H1 (cell line): ENCODE data around the gene CDC42. TPM values are rescaled to one million over a fixed set of nuclear protein-coding genes. Genes with fewer than 3 reads are reported as not detected.
A peak's percentile ranks its signal among the peaks of the same experiment; 100 is the strongest.

ENCODE experiments used
- CTCF ChIA-PET: fragments of 300-600 bp; sonication (Branson Sonifier 250); formaldehyde crosslinking; loops from one replicate; lab custom pipeline; 2021; ENCODE audit not compliant: partially characterized antibody; lab: Charles Lee
- POLR2A ChIA-PET: fragments of 300-600 bp; sonication (Branson Sonifier 250); formaldehyde crosslinking; loops from one replicate; lab custom pipeline; 2021; ENCODE audit warnings: inconsistent platforms; ENCODE audit not compliant: partially characterized antibody; lab: Charles Lee
- DNase-seq, 2 experiments: peaks; one replicate each; pipeline versions ENCODE4 v3.0.0 to v3.0.0-alpha.2; 2010 to 2022; ENCODE audit warnings: low spot score in 2 of 2, low read depth in 1 of 2, mixed read lengths in 1 of 2
- FAIRE-seq: peaks from 2 replicates; lab custom pipeline; 2011; peaks lifted over from hg19 to GRCh38; lab: Jason Lieb, UNC
- H2AFZ ChIP-seq: 2 replicates; pipeline ENCODE4 v1.8.1; 2012; ENCODE audit warnings: low read length, inconsistent platforms
- H2AK5ac ChIP-seq: 2 replicates; pipeline ENCODE4 v1.6.1; 2013; ENCODE audit warnings: low read depth, low read length
- H2BK120ac ChIP-seq: replicated peaks from 2 replicates; pipeline ENCODE3; 2013; ENCODE audit warnings: low read depth, low read length, inconsistent platforms
- H2BK12ac ChIP-seq: 2 replicates; pipeline ENCODE4 v1.6.1; 2013; ENCODE audit warnings: low read depth, low read length
- H2BK15ac ChIP-seq: 2 replicates; pipeline ENCODE4 v1.6.1; 2013; ENCODE audit warnings: low read length
- H2BK20ac ChIP-seq: 2 replicates; pipeline ENCODE4 v1.6.1; 2013; ENCODE audit warnings: low read length
- H2BK5ac ChIP-seq: 2 replicates; pipeline ENCODE4 v1.6.1; 2013; ENCODE audit warnings: low read depth, low read length
- H3K14ac ChIP-seq: 2 replicates; pipeline ENCODE4 v1.6.1; 2013; ENCODE audit warnings: inconsistent platforms; ENCODE audit not compliant: insufficient read length
- H3K18ac ChIP-seq: 2 replicates; pipeline ENCODE4 v1.6.1; 2013; ENCODE audit warnings: low read length; ENCODE audit errors: extremely low read depth
- H3K23ac ChIP-seq: 2 replicates; pipeline ENCODE4 v1.6.1; 2013; ENCODE audit warnings: inconsistent platforms; ENCODE audit not compliant: insufficient read length
- H3K23me2 ChIP-seq: 2 replicates; pipeline ENCODE4 v1.6.1; 2013; ENCODE audit warnings: low read depth, low read length
- H3K27ac ChIP-seq: 2 replicates; pipeline ENCODE4 v1.6.1; 2011; ENCODE audit warnings: low read depth, low read length, inconsistent platforms
- H3K27me3 ChIP-seq, 4 experiments: replicated peaks in 1 of 4; 1 replicate in 1 of 4; 2 replicates in 3 of 4; pipeline versions ENCODE4 v1.6.1 to v1.8.1; 2011 to 2013; ENCODE audit warnings: low read length in 3 of 4, mild to moderate bottlenecking in 3 of 4, inconsistent platforms in 2 of 4, mixed read lengths in 2 of 4, moderate library complexity in 1 of 4; ENCODE audit not compliant: control insufficient read depth in 3 of 4, insufficient read depth in 3 of 4; ENCODE audit errors: extremely low read depth in 1 of 4
- H3K36me3 ChIP-seq, 4 experiments: 2 replicates each; pipeline versions ENCODE4 v1.6.1 to v1.8.1; 2011 to 2013; ENCODE audit warnings: mild to moderate bottlenecking in 4 of 4, low read length in 3 of 4, moderate library complexity in 2 of 4, control low read depth in 1 of 4, inconsistent platforms in 1 of 4; ENCODE audit not compliant: insufficient read depth in 4 of 4, control insufficient read depth in 2 of 4
- H3K4ac ChIP-seq: replicated peaks from 2 replicates; pipeline ENCODE3; 2013; ENCODE audit warnings: low read length, low read depth, mixed read lengths, inconsistent platforms; ENCODE audit not compliant: insufficient read length
- H3K4me1 ChIP-seq, 4 experiments: replicated peaks in 1 of 4; 1 replicate in 1 of 4; 2 replicates in 3 of 4; pipeline versions ENCODE4 v1.6.1 to v1.8.1; 2011 to 2013; ENCODE audit warnings: low read length in 3 of 4, inconsistent platforms in 2 of 4, mixed read lengths in 1 of 4; ENCODE audit not compliant: insufficient read depth in 4 of 4, control insufficient read depth in 3 of 4
- H3K4me2 ChIP-seq, 2 experiments: 2 replicates each; pipeline versions ENCODE4 v1.6.1 to v1.8.1; 2011 to 2013; ENCODE audit warnings: low read depth in 2 of 2, low read length in 2 of 2, control low read depth in 1 of 2, inconsistent platforms in 1 of 2, mild to moderate bottlenecking in 1 of 2; ENCODE audit not compliant: insufficient read depth in 1 of 2
- H3K4me3 ChIP-seq, 4 experiments: fragments of 200-600, 300-600 bp in 1 of 4; sonication (generic), shearing (Covaris generic), sonication (Bioruptor Twin) in 1 of 4; 2 replicates each; pipeline versions ENCODE4 v1.5.1 to v1.8.1; 2011 to 2016; ENCODE audit warnings: low read length in 4 of 4, low read depth in 3 of 4, control low read depth in 2 of 4, inconsistent platforms in 2 of 4, mild to moderate bottlenecking in 2 of 4, mixed read lengths in 1 of 4, moderate library complexity in 1 of 4; ENCODE audit not compliant: insufficient read depth in 2 of 4; ENCODE audit errors: extremely low read depth in 1 of 4
- H3K56ac ChIP-seq: replicated peaks from 2 replicates; pipeline ENCODE3; 2013; ENCODE audit warnings: low read depth, mild to moderate bottlenecking, mixed read lengths, low read length, inconsistent platforms; ENCODE audit not compliant: insufficient read length
- H3K79me1 ChIP-seq: 2 replicates; pipeline ENCODE4 v1.6.1; 2013; ENCODE audit warnings: low read depth, low read length, control low read depth
- H3K79me2 ChIP-seq, 2 experiments: 2 replicates each; pipeline versions ENCODE4 v1.6.1 to v1.8.1; 2012 to 2013; ENCODE audit warnings: low read length in 2 of 2, mild to moderate bottlenecking in 2 of 2, inconsistent platforms in 1 of 2; ENCODE audit not compliant: insufficient read depth in 2 of 2, control insufficient read depth in 1 of 2
- H3K9ac ChIP-seq, 4 experiments: replicated peaks in 1 of 4; 1 replicate in 1 of 4; 2 replicates in 3 of 4; pipeline versions ENCODE4 v1.6.1 to v1.8.1; 2011 to 2013; ENCODE audit warnings: low read depth in 3 of 4, low read length in 3 of 4, control low read depth in 2 of 4, mild to moderate bottlenecking in 2 of 4, moderate library complexity in 2 of 4, inconsistent platforms in 1 of 4; ENCODE audit errors: extremely low read depth in 1 of 4
- H3K9me3 ChIP-seq, 2 experiments: 2 replicates each; pipeline versions ENCODE4 v1.6.1 to v1.8.1; 2012 to 2013; ENCODE audit warnings: mild to moderate bottlenecking in 2 of 2, moderate library complexity in 2 of 2, control low read depth in 1 of 2, inconsistent platforms in 1 of 2, low read depth in 1 of 2, low read length in 1 of 2, mixed read lengths in 1 of 2; ENCODE audit not compliant: insufficient read depth in 2 of 2
- H4K20me1 ChIP-seq, 2 experiments: replicated peaks in 1 of 2; 2 replicates each; pipeline versions ENCODE3 to v1.8.1; 2011 to 2013; ENCODE audit warnings: inconsistent platforms in 2 of 2, low read length in 2 of 2, mild to moderate bottlenecking in 1 of 2; ENCODE audit not compliant: insufficient read depth in 2 of 2, control insufficient read depth in 1 of 2
- H4K5ac ChIP-seq: 2 replicates; pipeline ENCODE4 v1.6.1; 2013; ENCODE audit warnings: low read length, low read depth, mixed read lengths, inconsistent platforms; ENCODE audit not compliant: insufficient read length
- H4K8ac ChIP-seq: 2 replicates; pipeline ENCODE4 v1.8.0; 2013; ENCODE audit warnings: mild to moderate bottlenecking, moderate library complexity, low read length, inconsistent platforms; ENCODE audit not compliant: insufficient read depth; ENCODE audit errors: extremely low read depth
- H4K91ac ChIP-seq: replicated peaks from 2 replicates; pipeline ENCODE3; 2013; ENCODE audit warnings: low read length, mixed read lengths, inconsistent platforms; ENCODE audit not compliant: insufficient read length
- EGR1 ChIP-seq: IDR thresholded peaks from 2 replicates; pipeline ENCODE4 v1.6.1; 2011; ENCODE audit warnings: low read depth, low read length, borderline replicate concordance
- TBP ChIP-seq: IDR thresholded peaks from 2 replicates; pipeline ENCODE4 v1.6.1; 2011; ENCODE audit warnings: low read depth, low read length, improper control_type of control experiment
- WGBS, 2 experiments: shearing (Covaris generic) in 1 of 2; methylation state at CpG; one replicate each; pipeline versions ENCODE4 v1.1.6 to v1.1.7; 2013 to 2015; ENCODE audit warnings: low lambda C conversion rate in 2 of 2, mixed read lengths in 2 of 2, inconsistent platforms in 1 of 2, low coverage in 1 of 2, missing lambda C conversion rate in 1 of 2; ENCODE audit not compliant: insufficient replicate concordance in 2 of 2, insufficient coverage in 1 of 2, insufficient read length in 1 of 2; ENCODE audit errors: extremely low coverage in 1 of 2, missing lambda C conversion rate in 1 of 2; 5-methylcytosine and 5-hydroxymethylcytosine counted together
- polyA plus RNA-seq, 7 experiments: library from polyadenylated mRNA; depleted of rRNA in 3 of 7; stranded (reverse) in 5 of 7; unstranded in 2 of 7; fragments of >200 nt in 5 of 7; fragments of 200-250 nt in 2 of 7; gene quantifications; 1 replicate in 5 of 7; 2 replicates in 1 of 7; 4 replicates in 1 of 7; pipeline versions ENCODE4 v1.2.1 to v1.2.3, GENCODE V29; 2011 to 2013; ENCODE audit warnings: missing spikeins in 2 of 7, mixed read lengths in 2 of 7
- total RNA-seq: library from RNA; stranded (reverse); fragmentation: NEBNext Ultra II Directional; extraction: Animal tissue kit (Norgen Biotek cat#: 25700); gene quantifications from 2 replicates; pipeline ENCODE4 v1.2.1, GENCODE V29; 2021

The CDC42 gene
- total and polyA plus RNA-seq, 2 of the 8 experiments (the other 6 are each of a cell fraction or from before 2014, with no cell fraction given), result 110 to 179 TPM

GRCh38 chr1:22119626-22120468, 67.3 kb downstream of the CDC42 start:
- DNase-seq, result no peak

More at GRCh38 chr1:22119626-22120468, 67.3 kb downstream of the CDC42 start:
- H3K23me2 ChIP-seq, result no peaks in the 10 kb centered on the region
- H3K4me3 ChIP-seq, result no peak overlapping the region
- no peaks in the 10 kb centered on the region for H3K9me3 ChIP-seq
- no peak overlapping the region for H3K56ac ChIP-seq
- no peak overlapping the region for H2BK15ac ChIP-seq
- H3K79me1 ChIP-seq, result peaks cover 8% of the 10 kb centered on the region
- H4K8ac ChIP-seq, result peak overlapping the region; percentile 80; the same call in 1 of the 2 replicates
- H3K4me1 ChIP-seq, result peaks cover 0 to 24% (median 16%) of the 10 kb centered on the region in 4 experiments; a peak in 6 of 7 replicates
- H2BK120ac ChIP-seq, result no peak overlapping the region
- CTCF ChIA-PET, result interaction anchor here (0.5 to 3.9 kb wide), 3 partner anchors 12 to 616 kb away, joined by 3 to 25 read pairs (median 3); no protein-coding TSS in a partner anchor
- H4K91ac ChIP-seq, result no peak overlapping the region
- no peak overlapping the region for H3K4ac ChIP-seq
- 0 out of 2 replicates have a peak overlapping the region, but pooled peaks have one; percentile 12 for H2BK5ac ChIP-seq
- POLR2A ChIA-PET, result interaction anchor here (0.6 kb wide), 1 partner anchor 271 kb away, joined by 3 read pairs; no protein-coding TSS in a partner anchor
- no peaks in the 10 kb centered on the region; a peak in 1 of 4 replicates for H3K79me2 ChIP-seq
- no peak overlapping the region; the same call in 1 of the 2 replicates for H3K18ac ChIP-seq
- H2AK5ac ChIP-seq, result no peak overlapping the region
- H3K9ac ChIP-seq, result no peak overlapping the region
- no peak overlapping the region for H2BK12ac ChIP-seq
- no peaks in the 10 kb centered on the region for H3K27me3 ChIP-seq
- no peak overlapping the region for H2AFZ ChIP-seq
- FAIRE-seq, result no peak
- TF ChIP-seq TBP (no peak), EGR1 (peak; percentile 32; the same call in 1 of the 2 replicates)
- H3K4me2 ChIP-seq, result no peak overlapping the region
- peaks cover 0 to 3% (median 1%) of the 10 kb centered on the region in 4 experiments; a peak in 2 of 8 replicates for H3K36me3 ChIP-seq
- H3K27ac ChIP-seq, result no peak overlapping the region
- H2BK20ac ChIP-seq, result no peak overlapping the region
- 93% methylated on average over 44 of the region's 44 CpGs; no CpG with 5 or more reads in 1 of the 2 experiments for WGBS, 2 experiments
- H4K20me1 ChIP-seq, result peaks cover 0 to 14% of the 10 kb centered on the region in 2 experiments
- no peak overlapping the region for H3K14ac ChIP-seq
- H3K23ac ChIP-seq, result no peak overlapping the region
- H4K5ac ChIP-seq, result no peak overlapping the region
